ENCODE measurements around the gene MAP1S. TPM values are rescaled to one million over a fixed set of nuclear protein-coding genes. Genes with fewer than 3 reads are reported as not detected.

The MAP1S gene
- total and polyA plus RNA-seq, 2 of the 8 experiments (the other 6 are each of a cell fraction or from before 2014, with no cell fraction given) = 66.7 to 115 TPM

DNA sequence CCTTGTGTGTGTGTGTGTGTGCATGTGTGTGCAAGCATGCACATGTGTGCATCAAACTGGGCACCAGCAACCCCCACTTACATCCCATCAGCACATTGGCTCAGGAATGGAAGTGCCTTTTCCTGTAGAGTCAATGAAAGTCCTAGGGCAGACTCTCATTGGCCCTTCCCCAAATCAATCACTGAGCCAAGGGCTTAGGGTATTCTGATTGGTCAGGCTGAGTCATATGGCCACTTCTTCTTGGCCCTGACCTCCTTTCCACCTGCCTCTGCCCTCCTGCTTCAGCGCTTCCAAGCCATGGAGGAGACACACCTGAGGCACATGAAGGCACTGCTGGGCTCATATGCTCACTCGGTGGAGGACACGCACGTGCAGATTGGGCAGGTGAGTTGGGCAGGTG, 52.9 kb downstream of the MAP1S start:
- Histone ChIP-seq H2BK120ac (replicated peaks; ENCODE audit: low read depth, low read length) (no peak overlapping the region), H2AFZ (ENCODE audit: low read length) (no peak overlapping the region), H3K79me1 (ENCODE audit: low read depth, low read length) (no peaks in the 10 kb centered on the region), H3K56ac (replicated peaks; ENCODE audit: insufficient read length, low read depth, low read length) (no peak overlapping the region), H3K4me1 (replicated peaks in 1 of 4; ENCODE audit: control insufficient read depth in 3 of 4, insufficient read depth in 4 of 4, low read length in 3 of 4) (no peaks in the 10 kb centered on the region), H2BK12ac (ENCODE audit: low read depth, low read length) (no peak overlapping the region), H3K9ac (replicated peaks in 1 of 4; ENCODE audit: extremely low read depth in 1 of 4, low read depth in 3 of 4, low read length in 3 of 4) (no peak overlapping the region), H3K79me2 (ENCODE audit: control insufficient read depth in 1 of 2, insufficient read depth in 2 of 2, low read length in 2 of 2) (no peaks in the 10 kb centered on the region), H2BK15ac (ENCODE audit: low read length) (no peak overlapping the region), H3K27ac (ENCODE audit: low read depth, low read length) (no peak overlapping the region), H3K4me2 (ENCODE audit: insufficient read depth in 1 of 2, low read depth in 2 of 2, low read length in 2 of 2) (no peak overlapping the region), H3K27me3 (replicated peaks in 1 of 4; ENCODE audit: control insufficient read depth in 3 of 4, extremely low read depth in 1 of 4, insufficient read depth in 3 of 4, low read length in 3 of 4) (no peaks in the 10 kb centered on the region), H3K18ac (ENCODE audit: extremely low read depth, low read length) (no peak overlapping the region), H4K8ac (ENCODE audit: extremely low read depth, insufficient read depth, low read length) (no peak overlapping the region), H2BK5ac (ENCODE audit: low read depth, low read length) (no peak overlapping the region), H2AK5ac (ENCODE audit: low read depth, low read length) (no peak overlapping the region), H3K4me3 (ENCODE audit: extremely low read depth in 1 of 4, insufficient read depth in 2 of 4, low read depth in 3 of 4, low read length in 4 of 4) (no peak overlapping the region), H3K23ac (ENCODE audit: insufficient read length) (no peak overlapping the region), H4K20me1 (replicated peaks in 1 of 2; ENCODE audit: control insufficient read depth in 1 of 2, insufficient read depth in 2 of 2, low read length in 2 of 2) (peaks cover 0 to 2% of the 10 kb centered on the region in 2 experiments), H3K4ac (replicated peaks; ENCODE audit: insufficient read length, low read depth, low read length) (no peak overlapping the region), H3K36me3 (ENCODE audit: control insufficient read depth in 2 of 4, insufficient read depth in 4 of 4, low read length in 3 of 4) (no peaks in the 10 kb centered on the region), H4K5ac (ENCODE audit: insufficient read length, low read depth, low read length) (no peak overlapping the region), H3K9me3 (ENCODE audit: insufficient read depth in 2 of 2, low read depth in 1 of 2, low read length in 1 of 2) (no peaks in the 10 kb centered on the region), H2BK20ac (ENCODE audit: low read length) (no peak overlapping the region), H3K14ac (ENCODE audit: insufficient read length) (no peak overlapping the region), H3K23me2 (ENCODE audit: low read depth, low read length) (no peaks in the 10 kb centered on the region), H4K91ac (replicated peaks; ENCODE audit: insufficient read length, low read length) (no peak overlapping the region)
- 98% methylated on average over 4 of the region's 4 CpGs; no CpG with 5 or more reads in 1 of the 2 experiments for WGBS, 2 experiments (ENCODE audit: extremely low coverage in 1 of 2, insufficient coverage in 1 of 2, insufficient read length in 1 of 2, insufficient replicate concordance in 2 of 2, low coverage in 1 of 2, low lambda C conversion rate in 2 of 2, missing lambda C conversion rate in 1 of 2)
- DNase-seq (ENCODE audit: low read depth in 1 of 2, low spot score in 2 of 2) = no peak
- no peak for FAIRE-seq
- ChIA-PET CTCF (ENCODE audit: partially characterized antibody) (interaction anchor here (0.6 to 1.8 kb wide), 7 partner anchors 9 to 150 kb away, joined by 3 to 5 read pairs (median 3); partner anchors contain the start of gene MAP1S), POLR2A (ENCODE audit: partially characterized antibody) (no interaction called here)
- TF ChIP-seq BRCA1 (IDR thresholded peaks at IDR 0.05; ENCODE audit: low read depth, low read length) = no peak
- no peak for TF ChIP-seq RFX5 (IDR thresholded peaks at IDR 0.05; ENCODE audit: borderline replicate concordance, low read depth, low read length)
- TF ChIP-seq RAD21 (IDR thresholded peaks at IDR 0.05 in 1 of 2, conservative IDR thresholded peaks at IDR 0.05 in 1 of 2; ENCODE audit: low read depth in 2 of 2, low read length in 2 of 2) = no peak
- TF ChIP-seq USF2 (IDR thresholded peaks at IDR 0.05; ENCODE audit: low read length) = peak; percentile 48; the same call in 1 of the 2 replicates
- TF ChIP-seq BCL11A (IDR thresholded peaks at IDR 0.05; ENCODE audit: low read depth in 2 of 2, low read length in 2 of 2) = no peak
- TF ChIP-seq, protein P1, sequence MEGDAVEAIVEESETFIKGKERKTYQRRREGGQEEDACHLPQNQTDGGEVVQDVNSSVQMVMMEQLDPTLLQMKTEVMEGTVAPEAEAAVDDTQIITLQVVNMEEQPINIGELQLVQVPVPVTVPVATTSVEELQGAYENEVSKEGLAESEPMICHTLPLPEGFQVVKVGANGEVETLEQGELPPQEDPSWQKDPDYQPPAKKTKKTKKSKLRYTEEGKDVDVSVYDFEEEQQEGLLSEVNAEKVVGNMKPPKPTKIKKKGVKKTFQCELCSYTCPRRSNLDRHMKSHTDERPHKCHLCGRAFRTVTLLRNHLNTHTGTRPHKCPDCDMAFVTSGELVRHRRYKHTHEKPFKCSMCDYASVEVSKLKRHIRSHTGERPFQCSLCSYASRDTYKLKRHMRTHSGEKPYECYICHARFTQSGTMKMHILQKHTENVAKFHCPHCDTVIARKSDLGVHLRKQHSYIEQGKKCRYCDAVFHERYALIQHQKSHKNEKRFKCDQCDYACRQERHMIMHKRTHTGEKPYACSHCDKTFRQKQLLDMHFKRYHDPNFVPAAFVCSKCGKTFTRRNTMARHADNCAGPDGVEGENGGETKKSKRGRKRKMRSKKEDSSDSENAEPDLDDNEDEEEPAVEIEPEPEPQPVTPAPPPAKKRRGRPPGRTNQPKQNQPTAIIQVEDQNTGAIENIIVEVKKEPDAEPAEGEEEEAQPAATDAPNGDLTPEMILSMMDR (IDR thresholded peaks at IDR 0.05; ENCODE audit: control extremely low read depth in 1 of 3, insufficient read depth in 1 of 3, low read depth in 1 of 3, low read length in 3 of 3) = no peak
- no peak for TF ChIP-seq RXRA (IDR thresholded peaks at IDR 0.05; ENCODE audit: insufficient read depth, low read depth, low read length)
- TF ChIP-seq TAF7 (optimal IDR thresholded peaks at IDR 0.05; ENCODE audit: borderline replicate concordance, low read depth, low read length) = no peak
- no peak for TF ChIP-seq TAF1 (IDR thresholded peaks at IDR 0.05; ENCODE audit: low read depth, low read length)
- TF ChIP-seq CREB1 (IDR thresholded peaks at IDR 0.05) = no peak
- no peak for TF ChIP-seq TEAD4 (IDR thresholded peaks at IDR 0.05; ENCODE audit: low read depth, low read length)
